Esophagus muscularis mucosa (tissue), 3 donors: ENCODE results near the gene SLCO4C1.

Experiments used
- CTCF ChIP-seq, 3 experiments: fragments of 200-600 bp in 2 of 3; fragments of 450-650 bp in 1 of 3; sonication (generic) in 2 of 3; IDR thresholded peaks; one replicate each; pipeline ENCODE4 v1.5.1; 2017 to 2019; ENCODE audit warnings: antibody characterized with exemption in 3 of 3, mild to moderate bottlenecking in 2 of 3, moderate library complexity in 1 of 3
- POLR2A ChIP-seq: fragments of 450-650 bp; IDR thresholded peaks from one replicate; pipeline ENCODE4 v1.6.1; 2017; ENCODE audit warnings: antibody characterized with exemption, moderate library complexity, mild to moderate bottlenecking, low read depth

GRCh38 chr5:102249381-102249780 lies 46.7 kb downstream of the SLCO4C1 start:
- TF ChIP-seq CTCF (IDR thresholded peaks at IDR 0.05) (no peak), POLR2A (no peak)
